ENCODE results near the gene RAMP3. TPM values are rescaled to one million over a fixed set of nuclear protein-coding genes. Genes with fewer than 3 reads are reported as not detected.

Gene RAMP3
- total RNA-seq, 1 donor, result under 0.01 TPM

Other genes with a start within 250 kb of the RAMP3 start
- gene MYO1G, start 178.8 kb upstream of the RAMP3 start, total RNA-seq, result 150 TPM
- 143 TPM for gene CCM2, start 157.6 kb upstream of the RAMP3 start, total RNA-seq
- 0.27 TPM for gene NACAD, start 68.8 kb upstream of the RAMP3 start, total RNA-seq
- 85.4 TPM for gene TBRG4, start 46.1 kb upstream of the RAMP3 start, total RNA-seq